Measurements from ENCODE around the gene TAS2R8. TPM values are rescaled to one million over a fixed set of nuclear protein-coding genes. Genes with fewer than 3 reads are reported as not detected.
A peak's percentile ranks its signal among the peaks of the same experiment; 100 is the strongest.
"Not testable (repeated sequence)": the region's sequence is repeated elsewhere in the genome, so short reads cannot be mapped to it uniquely, and the experiment has no call there.

The TAS2R8 gene, protein sequence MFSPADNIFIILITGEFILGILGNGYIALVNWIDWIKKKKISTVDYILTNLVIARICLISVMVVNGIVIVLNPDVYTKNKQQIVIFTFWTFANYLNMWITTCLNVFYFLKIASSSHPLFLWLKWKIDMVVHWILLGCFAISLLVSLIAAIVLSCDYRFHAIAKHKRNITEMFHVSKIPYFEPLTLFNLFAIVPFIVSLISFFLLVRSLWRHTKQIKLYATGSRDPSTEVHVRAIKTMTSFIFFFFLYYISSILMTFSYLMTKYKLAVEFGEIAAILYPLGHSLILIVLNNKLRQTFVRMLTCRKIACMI
- not detected for polyA plus RNA-seq (ENCODE audit: insufficient read length)

DNA sequence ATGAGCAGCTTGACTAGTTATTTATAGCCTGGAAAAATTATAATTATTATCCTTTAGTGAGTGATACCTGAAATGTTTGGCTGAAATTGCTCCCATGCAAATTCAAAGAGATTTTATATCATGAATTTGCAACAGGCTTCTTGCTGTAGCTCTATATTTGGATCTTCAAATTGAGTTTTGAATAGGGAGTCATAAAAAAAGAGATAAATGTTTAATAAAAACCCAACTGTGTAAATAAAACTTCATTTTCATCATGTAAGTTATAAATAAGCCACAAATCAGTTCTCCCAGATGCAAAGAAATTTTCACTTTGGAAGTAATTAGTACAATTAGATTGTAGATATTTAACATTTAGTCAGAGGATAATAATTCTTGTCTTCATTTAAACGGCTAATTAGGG is at the start of gene TAS2R8:
Gene TAS2R8, minus strand, starts transcription at position 101 of the 400 bp plus-strand sequence. CDS start 306 bp downstream, outside the sequence.
- no peak for DNase-seq

DNA sequence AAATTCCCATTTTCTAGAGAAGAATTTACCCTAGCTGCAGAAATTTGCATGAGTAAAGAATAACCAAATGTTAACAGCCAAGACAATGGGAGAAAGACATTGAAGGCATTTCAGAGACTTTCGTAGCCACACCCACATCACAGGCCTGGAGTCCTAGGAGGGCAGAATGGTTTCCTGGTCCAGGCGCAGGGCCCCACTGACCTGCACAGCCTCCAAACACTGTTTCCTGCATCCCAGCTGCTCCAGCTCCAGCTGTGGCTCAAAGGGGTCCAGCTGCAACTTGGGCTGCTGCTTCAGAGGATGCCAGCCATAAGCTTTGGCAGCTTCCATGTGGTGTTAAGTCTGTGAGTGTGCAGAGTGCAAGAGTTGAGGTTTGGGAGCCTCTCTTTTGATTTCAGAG is 48.7 kb upstream of the TAS2R8 start:
- no peak for DNase-seq

DNA sequence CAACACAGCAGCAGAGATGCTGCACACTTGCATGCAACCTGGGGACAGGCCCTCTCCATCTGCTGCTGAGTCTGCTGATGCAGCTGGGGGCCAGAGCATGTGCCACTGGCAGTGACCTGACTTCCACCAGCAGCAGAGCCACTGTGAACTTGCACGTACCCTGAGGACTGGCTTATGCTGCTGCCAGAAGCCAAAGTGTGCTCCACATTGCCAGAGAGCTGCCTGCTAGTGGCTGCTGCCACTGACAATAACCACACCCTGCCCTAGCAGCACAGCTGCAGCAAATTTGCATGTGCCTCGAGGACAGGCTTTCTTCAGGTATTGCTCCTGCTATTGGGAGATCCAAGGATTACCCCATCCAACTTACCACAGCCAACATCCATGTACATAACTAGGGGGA is 46.7 kb upstream of the TAS2R8 start:
- no peak for DNase-seq

DNA sequence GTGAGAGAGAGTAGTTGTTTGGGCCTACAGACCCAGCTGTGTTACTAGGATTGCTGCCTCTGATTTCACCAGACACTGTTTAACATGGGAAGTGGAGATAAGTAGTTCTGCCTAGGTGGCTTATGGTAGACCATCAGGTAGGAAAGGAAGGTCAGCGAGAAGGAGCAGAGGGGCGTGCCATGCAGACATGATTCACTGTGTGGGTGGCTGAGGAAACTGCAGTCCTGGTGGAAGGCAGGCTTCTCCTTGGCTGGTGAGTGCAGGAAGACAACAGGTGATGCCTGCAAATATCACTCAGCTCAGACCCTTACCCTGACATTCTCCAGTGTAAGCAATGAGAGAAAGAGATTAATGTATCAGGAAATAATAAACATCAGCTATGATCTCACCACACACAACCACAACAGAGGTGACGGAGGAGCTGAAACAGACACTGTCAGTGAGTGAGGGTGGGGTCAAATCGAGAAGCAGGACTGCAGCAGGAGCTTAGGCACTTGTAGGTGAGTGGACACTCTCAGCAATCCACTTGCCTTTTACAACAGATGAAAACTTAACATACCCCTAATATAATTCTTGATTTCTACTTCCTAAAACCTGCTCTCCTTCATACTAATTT is 44.3 kb upstream of the TAS2R8 start:
- no peak for DNase-seq

DNA sequence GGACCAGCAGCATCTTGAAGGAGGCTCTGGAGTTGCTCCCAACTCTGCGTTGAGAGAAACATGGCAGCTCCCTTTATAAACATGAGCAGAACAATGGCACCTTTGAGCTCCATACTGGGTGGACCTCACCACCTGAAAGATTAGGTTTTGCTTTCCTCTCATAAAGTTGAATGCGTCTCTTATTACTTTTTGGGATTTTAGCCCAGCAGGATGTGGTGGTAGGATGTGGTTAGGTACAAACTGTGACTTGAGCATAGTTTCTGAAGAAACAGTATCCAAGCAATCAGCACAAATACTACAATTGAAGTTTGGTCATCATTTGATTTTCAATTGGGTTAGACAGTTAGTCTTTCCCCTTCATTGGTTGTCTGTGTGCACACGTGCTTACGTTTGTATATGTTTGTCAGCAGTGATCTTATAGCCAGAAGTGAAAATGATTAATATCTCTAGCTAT is 42.4 kb upstream of the TAS2R8 start, which contains the start of gene PRR4:
Gene PRR4, minus strand, starts transcription at position 51 of the 454 bp plus-strand sequence. Its CDS starts 38 bp downstream, at position 13.
- no peak for DNase-seq

DNA sequence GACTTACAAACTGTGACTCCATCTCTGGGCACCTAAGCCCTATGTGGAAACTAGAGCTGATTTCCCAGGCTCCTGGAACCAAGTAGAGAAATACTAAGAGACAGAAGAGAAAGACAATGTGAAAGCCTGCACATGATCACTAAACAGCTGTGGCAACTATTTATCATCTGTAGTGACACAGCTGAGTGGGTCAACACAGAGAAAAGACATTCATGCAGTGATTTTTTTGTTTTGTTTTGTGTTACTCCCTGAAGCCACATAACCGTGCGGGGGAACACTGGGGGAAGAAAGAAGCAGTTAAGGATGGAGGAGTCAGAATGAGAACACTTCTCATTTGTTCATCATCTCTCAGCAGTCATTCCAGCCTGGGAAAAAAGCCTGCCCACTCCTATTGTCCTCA is 40.7 kb upstream of the TAS2R8 start:
- no peak for DNase-seq

DNA sequence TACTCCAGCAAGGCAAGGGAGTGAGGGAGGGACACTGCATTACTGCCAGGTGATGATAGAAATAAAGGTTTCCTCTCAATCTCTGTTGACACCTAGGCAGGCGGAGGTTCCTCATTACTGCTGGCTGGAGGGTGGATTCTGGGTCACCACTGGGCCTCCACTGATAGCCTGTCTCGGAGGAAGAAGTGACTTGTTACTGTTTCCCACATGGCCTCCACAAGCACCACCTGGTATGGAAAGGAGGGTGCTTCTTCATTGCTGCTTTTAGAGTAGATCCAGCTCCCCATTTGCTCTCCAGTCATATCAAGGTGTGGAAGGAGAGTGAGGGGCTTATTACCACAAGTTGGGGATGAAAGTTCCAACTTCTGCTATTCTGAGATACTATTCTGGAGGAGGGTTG is 35.8 kb upstream of the TAS2R8 start:
- no peak for DNase-seq

DNA sequence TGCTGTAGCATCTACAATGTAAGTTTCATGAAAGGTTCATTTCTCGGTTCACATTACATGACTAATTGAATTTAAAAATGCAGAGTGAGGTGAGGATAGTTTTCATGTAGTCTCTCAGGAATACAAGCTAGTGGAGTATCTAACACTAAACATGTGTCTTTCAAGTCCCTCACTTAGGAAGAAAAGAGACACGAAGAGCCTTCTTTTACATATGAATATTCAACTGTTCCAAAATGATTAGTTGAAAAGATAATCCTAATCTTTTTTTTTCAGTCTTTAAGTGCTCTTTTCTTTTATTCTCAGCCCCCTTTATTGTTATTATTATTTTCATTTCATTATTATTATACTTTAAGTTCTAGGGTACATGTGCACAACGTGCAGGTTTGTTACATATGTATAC is 31.4 kb upstream of the TAS2R8 start:
- DNase-seq, result no peak

DNA sequence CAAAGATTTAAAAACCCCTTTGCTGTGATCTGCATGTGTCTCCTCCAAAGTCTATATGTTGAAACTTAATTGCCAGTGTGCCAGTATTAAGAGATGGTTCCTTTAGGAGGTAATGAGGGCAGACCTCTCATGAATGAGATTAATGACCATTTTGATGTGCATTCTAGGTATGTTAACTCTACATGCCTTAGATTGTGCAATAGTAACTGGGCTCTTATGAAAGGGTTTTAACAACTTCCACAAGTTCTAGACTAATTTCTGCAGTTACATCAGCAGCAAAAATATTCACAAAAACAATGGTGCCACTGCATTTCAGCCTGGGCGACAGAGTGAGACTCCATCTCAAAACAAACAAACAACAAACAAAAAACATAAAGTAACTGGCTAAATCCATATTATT is 22.9 kb upstream of the TAS2R8 start:
- DNase-seq, result no peak

DNA sequence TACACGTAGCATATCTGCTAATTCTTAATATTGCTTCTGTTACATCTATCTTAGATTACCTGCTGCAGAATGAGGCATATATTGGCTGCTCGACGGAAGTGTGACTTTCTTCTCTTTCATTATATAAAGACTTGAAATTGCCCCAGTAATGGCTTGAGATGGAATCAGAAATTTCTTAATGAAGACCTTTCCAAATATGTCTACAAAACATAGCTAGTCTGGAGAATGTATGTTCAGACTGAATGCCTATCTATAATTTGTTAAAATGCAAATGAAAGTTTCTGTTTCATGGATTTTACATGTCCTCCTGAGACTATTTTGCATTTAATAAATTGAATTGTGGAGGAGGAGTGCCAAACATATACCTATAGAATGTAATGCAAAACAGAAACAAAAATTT is 19.2 kb upstream of the TAS2R8 start, which contains the start of gene TAS2R10:
Gene TAS2R10, minus strand, starts transcription at position 101 of the 400 bp plus-strand sequence. Its CDS starts 89 bp downstream, at position 12.
- no peak for DNase-seq

DNA sequence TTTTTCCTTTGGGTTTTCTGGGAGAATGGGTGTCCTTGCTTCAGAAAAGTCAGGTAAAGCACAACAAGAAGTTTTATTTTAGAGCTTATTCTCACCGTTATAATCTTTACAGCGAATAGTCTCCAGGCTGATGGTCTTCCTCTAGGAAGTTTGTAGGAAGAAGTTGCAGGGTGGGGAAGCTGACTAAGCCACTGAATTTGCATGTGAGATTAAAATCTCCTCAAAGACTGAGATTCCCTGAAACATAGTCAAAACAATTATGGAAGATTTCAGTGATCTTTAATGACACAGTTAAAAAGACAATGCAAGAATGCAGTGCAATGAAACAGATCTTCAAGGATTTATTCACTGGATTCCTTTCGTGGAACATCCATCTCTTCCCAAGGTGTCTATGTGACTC is 17.9 kb upstream of the TAS2R8 start:
- DNase-seq, result no peak

DNA sequence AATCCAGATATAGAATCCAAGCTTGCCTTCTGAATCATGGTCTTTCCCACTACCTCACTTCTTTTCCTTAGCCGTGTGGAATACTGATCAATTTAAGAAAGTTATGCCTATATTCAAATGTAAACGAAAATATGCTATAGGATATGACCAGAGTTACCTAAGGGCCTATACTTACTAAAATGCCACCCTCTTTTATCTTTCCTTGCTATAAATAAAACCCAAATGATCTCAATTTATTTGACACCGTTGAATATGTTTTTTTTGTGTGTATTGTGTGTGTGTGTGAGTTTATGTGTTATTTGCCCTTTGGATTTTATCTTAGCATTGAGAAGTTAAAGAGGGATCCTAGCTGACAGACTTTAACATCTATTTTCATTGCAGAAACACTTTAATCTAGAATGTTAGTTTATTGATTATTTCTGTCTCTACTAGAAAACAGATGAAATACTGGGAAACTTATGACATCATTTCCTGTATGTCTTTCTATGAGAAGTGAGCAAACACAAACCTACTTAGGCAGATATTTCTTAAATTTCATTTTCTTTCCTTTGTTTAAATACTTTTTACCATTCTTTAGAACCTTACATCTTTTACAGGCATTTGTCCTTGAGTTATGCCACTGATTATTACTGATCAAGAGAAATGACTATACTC is 4.9 kb upstream of the TAS2R8 start:
- DNase-seq, result no peak

DNA sequence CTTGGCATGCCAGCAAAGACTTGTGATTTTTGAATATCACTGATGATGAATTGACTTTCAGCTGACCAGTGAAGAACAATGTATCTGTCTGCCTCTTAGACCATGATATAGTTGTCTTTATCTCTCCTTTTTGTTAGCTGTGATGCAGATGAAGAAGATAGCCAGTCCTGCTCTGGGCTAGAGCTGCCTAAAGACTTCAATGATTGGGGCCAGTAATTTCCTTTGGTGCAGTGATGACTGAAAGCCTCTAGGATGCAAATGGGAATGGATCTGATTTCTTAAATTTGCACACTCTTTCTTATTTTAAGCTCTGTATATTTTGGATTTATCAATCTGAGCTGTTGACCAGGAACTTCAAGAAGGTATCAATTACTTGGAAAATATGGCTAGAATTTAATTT is 3.0 kb upstream of the TAS2R8 start, which contains the start of gene TAS2R9:
Gene TAS2R9, minus strand, starts transcription at position 101 of the 400 bp plus-strand sequence. Its CDS starts 93 bp downstream, at position 8.
- DNase-seq, result no peak

DNA sequence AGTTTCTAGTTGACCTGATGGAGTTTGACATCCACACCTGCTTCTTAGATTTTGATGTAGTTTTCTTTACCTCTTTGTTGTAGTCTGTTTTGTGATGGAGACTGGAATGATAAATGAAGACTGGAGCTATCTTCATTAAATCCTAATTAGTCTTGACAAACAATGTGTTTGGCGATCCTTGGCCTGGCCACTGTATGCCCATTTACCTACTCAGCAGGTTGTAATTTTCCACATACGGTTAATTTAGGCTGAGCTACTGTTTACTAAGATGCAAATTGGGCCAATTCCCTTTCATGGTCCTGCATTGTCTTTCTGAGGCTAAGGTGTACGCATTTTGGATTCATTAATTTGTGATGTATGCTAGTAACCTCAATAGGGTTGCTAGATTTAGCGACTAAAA is 4.5 kb downstream of the TAS2R8 start, which contains the start of gene TAS2R7:
Gene TAS2R7, minus strand, starts transcription at position 41 of the 400 bp plus-strand sequence. CDS start 57 bp downstream, outside the sequence.
- no peak for DNase-seq

DNA sequence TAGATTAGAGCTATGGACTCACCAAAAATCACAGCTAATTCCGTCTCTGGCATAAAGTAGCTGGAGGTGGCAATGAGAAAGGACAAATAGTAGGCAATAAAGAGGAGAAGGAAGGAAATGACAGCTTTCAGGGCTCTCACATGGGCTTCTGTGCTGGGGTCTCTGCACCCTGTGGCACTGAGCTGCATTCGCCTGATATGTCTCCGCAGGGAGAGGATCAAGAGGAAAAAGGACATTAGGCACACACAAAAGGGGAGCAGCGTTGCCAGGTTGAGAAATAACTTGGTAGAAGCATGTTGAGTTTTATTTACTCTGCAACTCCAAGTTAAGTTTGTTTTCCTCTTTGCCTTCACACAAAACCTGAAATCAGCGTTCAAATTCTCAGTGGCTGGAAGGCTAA is 5.3 kb downstream of the TAS2R8 start:
- no peak for DNase-seq

DNA sequence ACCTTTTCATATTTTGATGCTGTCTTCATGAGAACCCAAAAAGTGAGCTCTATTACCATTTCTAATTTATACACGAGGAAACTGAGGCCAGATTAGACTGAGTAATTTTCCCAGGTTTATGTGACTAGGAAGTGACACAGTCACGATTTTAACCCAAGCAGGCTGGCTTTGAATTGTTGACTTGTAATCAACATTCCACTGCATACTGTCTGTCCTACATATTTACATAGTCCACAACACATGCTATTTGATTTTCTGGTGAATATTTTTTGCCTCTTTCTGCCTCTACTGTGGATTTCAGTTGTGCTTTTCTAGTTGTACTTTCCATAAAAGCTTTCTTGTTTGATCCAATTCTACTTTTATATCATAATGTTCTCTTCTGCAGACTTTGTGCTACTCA is 12.9 kb downstream of the TAS2R8 start:
- no peak for DNase-seq

DNA sequence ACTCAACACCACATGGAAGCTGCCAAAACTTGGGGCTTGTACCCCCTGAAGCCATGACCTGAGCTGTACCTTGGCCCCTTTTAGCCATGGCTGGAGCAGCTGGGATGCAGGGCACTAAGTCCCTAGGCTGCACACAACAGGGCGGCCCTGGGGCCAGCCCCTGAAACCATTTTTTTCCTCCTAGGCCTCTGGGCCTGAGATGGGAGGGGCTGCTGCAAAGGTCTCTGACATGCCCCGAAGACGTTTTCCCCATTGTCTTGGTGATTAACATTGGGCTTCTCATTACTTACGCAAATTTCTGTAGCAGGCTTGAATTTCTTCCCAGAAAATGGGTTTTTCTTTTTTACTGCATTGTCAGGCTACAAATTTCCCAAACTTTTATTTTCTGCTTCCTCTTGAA is 15.3 kb downstream of the TAS2R8 start:
- DNase-seq, result not testable (repeated sequence)

DNA sequence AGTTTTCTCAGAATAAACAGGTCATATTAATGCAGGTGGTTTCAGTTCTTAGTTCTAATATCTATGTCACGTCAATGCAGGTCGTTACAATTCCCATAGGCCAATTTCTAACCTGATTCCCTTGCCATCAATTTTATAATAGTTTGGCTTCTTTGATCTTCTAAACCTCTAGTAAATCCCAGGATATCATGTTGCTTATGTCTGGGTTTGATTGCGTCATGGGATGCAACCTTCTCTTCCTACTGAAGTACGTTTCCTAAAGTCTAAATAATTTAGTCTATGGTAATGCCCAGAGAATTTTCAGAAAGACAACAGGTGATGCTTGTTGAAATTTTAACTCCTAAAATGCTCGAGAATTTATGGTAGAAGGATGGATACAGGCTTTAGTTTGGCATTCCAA is 23.8 kb downstream of the TAS2R8 start:
- no peak for DNase-seq

DNA sequence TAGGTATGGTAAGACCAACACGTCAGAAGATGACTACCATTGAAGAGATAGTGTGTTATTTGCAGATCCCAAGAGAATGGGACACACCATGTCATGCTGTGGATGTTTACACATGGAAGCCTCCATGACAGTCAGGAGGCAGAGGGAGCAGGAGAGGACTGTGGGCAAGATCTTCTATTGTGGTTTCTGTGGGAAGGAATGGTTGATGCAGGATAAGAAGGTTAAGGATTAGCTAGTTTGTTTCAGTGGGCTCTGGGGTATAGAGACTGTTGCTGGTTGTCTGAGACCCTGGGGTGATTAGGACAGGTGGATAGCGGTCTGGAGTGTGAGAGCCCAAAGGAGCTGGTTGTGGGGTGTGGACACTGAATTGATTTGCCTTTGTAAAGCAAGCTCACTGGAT is 28.0 kb downstream of the TAS2R8 start:
- DNase-seq, result no peak

DNA sequence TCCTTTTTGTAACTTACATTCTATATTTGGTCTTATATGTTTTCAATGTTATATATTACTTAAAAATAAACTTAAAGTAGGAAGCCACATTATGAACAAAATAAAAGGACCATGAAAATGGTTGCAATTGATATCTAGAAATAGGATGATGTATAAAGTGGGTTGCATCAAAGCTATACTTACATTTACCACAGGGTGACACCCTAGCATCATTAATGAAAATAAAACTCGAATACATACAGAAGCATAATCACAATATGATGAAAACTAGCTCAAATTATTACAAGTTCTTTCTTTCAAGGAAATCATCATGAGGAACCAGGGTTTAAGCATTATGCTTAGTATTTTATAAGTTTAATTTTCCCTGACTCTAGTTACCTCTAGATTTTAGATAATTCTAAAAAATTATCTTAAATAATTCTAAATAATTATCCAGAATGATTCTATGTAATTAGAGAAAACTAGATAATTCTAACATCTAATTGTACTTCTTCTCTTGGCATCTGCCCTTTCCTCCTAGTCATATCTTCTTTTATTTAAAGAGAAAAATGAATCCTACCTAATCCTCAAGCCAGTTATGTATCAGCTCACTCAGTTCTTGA is 35.9 kb downstream of the TAS2R8 start:
- DNase-seq, result peak; percentile 32

DNA sequence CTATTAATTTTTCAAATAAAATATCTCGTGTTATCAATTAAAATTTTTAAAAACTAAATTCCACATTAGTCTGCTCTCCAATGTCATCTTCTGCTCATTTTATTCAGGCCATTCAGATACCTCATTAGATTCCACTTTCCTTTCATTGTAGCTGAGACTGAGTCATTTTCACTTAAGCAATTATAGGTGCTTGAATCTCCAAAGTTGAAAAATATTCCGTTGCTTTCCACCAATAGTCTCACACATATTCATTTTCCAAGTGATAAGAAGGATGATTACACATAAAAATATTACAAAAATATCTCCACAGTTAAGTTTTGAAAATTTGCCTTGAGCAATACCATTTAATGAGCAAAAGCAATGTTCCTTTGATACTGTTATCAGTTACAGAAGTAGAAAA is 47.4 kb downstream of the TAS2R8 start:
- DNase-seq, result no peak

DNA sequence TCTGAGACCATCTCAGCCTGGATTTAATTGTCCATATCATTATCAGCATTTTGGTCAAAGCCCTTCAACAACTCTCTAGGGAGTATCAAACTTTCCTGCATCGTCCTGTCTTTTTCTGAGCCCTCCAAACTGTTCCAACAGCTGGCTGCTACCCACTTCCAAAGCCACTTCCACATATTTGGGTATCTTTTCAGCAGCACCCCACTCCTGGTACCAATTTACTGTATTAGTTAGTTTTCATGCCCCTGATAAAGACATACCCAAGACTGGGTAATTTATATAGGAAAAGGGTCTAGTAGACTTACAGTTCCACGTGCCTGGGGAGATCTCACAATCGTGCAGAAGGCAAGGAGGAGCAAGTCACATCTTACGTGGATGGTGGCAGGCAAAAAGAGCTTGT is 50.9 kb downstream of the TAS2R8 start:
- DNase-seq, result no peak

Measured in hindlimb muscle (tissue), 1 donor.